ENCODE results near the gene INPPL1.
"Not testable (repeated sequence)": the region's sequence is repeated elsewhere in the genome, so short reads cannot be mapped to it uniquely, and the experiment has no call there.

Gene INPPL1

GRCh38 chr11:72247584-72247983 lies 23.0 kb downstream of the INPPL1 start:
- no peak for DNase-seq

DNA sequence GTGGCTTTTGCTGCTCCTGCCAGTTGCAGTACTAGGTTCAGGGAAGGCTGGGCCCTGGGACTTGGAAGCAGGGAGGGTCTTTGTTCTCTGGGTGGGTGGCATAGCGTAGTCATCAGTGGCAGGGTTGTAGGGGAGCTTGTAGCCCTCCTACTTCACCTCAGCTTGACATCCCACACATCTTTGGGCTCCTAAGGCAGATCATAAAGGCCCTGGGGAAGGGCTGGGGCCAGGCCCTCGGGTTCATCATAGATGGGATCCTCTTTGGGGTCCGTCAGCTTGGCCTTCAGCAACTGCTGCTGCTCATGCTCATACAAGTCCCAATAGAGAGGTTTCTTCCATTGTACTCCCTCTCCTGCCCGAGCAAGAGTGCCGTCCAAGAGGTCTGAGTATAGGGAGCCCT lies 25.4 kb downstream of the INPPL1 start:
- no peak for DNase-seq

- DNase-seq = no peak
Measured at GRCh38 chr11:72250661-72251464, 26.3 kb downstream of the INPPL1 start.

- no peak for DNase-seq
Measured at GRCh38 chr11:72251614-72252013, 27.0 kb downstream of the INPPL1 start.

- no peak for DNase-seq
Measured at GRCh38 chr11:72253392-72253791, 28.8 kb downstream of the INPPL1 start.

DNA sequence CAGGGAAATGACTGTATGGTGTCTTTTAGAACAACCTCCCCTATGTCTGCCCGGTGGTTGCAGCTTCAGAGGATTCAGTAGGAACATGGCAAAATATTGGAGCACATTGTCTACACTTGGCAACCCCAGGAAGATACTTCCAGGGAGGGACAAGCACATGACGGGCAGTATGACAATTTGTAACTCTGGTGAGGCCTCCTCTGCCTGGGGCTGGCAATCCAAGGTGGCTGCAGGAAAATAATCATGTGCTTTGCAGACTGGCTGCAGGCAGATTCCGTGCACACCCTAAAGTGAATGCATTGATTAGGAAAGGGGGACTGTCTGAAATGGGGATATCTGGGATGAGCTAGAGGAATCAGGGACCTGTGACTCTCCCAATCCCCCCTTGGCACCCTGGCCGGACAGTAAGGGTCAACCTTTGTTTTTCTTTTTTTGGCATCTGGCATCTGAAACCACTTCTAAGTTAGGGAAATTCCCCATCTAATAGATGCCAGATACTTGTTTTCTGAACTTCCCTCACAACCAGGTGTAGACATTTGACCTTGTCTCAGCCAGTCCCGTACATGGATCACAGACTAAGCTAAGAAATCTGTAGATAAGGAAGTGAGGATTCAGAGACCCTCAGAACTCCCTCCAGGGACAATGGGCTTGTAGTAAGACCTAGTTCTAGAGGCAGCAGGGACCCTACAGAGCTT lies 29.9 kb downstream of the INPPL1 start:
- DNase-seq = no peak

DNA sequence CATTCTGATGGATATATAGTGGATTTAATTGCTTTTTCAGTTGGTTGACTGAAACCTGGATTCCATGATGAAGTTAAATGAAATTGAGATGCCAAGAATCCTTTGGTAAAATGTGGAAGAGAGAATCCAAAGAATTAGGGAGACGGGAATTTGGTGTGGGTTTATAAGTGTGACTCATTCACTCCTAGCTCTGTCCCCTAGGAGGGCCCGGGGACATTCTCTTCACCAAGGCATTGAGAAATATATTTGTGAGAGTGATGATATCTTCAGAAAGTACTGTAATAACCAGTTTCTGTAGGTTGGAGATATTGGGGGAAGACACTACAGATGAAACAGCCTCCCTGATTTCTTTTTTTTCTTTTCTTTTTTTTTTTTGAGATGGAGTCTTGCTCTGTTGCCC lies 33.0 kb downstream of the INPPL1 start:
- DNase-seq = no peak

GRCh38 chr11:72259490-72259889 lies 34.9 kb downstream of the INPPL1 start:
- no peak for DNase-seq

DNA sequence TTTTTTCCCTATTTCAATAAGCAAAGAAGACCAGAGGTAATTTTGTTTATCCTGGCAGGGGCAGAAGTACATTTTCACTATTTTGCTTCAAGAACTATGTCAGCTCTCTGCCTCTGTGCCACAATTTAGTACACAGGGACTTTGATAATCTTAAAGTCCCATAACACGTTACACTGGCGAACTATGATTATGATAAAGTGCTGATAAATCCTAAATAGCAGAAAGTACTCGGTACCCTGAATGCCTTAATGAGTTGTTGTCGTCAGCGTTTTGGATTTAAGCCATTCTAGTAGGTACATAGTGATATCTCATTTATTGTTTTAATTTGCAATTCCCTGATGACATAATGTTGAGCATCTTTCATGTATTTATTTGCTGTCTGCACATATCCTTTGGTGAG lies 36.0 kb downstream of the INPPL1 start:
- no peak for DNase-seq

DNA sequence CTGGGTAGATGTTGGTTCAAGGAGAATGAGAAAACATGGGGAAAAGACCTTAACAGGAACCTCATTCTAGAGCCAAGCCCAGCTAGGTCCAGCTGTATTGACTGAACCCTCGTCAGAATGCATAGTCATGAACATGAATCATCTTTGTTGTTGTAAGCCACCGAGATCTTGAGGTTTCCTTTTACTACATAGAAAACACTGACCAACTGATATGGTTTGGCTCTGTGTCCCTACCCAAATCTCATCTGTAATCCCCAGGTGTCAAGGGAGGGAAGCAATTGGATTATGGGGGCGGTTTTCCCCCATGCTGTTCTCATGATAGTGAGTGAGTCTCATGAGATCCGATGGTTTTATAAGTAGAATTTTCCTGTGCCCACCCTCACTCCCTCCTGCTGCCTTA lies 38.8 kb downstream of the INPPL1 start:
- no peak for DNase-seq

GRCh38 chr11:72265951-72266350 lies 41.4 kb downstream of the INPPL1 start:
- no peak for DNase-seq

GRCh38 chr11:72266960-72267359 lies 42.4 kb downstream of the INPPL1 start:
- not testable (repeated sequence) for DNase-seq

DNA sequence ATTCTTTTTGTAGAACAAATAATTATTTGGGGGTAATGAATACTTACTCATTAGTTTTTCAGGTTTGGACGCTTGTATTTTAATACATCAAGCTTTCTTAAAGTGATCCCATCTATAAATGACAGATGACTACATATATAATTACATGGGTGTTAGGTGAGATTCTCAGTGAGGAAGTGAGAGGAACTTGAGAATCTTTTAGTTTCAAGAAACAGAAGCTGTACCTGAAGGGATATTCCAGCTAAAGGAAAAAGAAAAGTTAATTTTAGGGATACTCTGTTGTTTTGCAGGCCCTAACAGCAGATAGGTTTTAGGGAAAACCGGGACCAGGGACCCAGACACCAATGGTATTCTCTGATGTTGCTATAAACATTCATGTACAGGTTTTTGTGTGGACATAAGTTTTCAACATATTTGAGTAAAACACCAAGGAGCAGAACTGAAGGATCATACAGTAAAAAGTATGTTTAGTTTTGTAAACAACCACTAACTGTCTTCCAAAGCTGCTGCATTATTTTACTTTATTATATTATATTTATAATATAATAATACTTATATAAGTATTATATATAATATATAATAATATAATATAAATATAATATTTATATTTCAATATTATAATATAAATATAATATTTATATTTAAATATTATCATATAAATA lies 43.5 kb downstream of the INPPL1 start:
- no peak for DNase-seq

DNA sequence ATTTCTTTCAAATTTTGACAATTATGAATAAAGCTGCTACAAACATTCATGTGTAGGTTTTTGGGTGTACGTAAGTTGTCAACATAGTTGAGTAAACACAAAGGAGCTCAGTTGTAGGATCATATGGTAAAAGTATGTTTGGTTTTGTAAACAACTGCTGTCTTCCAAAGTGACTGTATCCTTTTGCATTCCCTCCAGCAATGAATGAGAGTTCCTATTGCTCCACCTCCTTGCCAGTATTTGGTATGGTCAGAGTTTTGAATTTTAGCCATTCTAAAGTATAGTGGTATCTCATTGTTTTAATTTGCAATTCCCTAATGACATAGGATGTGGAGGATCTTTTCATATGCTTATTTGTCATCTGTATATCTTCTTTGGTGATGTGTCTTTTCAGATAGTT lies 47.4 kb downstream of the INPPL1 start:
- DNase-seq = no peak

GRCh38 chr11:72274435-72274834 lies 49.9 kb downstream of the INPPL1 start:
- DNase-seq = no peak

- no peak for DNase-seq
Measured at GRCh38 chr11:72278905-72279304, 54.3 kb downstream of the INPPL1 start.

DNA sequence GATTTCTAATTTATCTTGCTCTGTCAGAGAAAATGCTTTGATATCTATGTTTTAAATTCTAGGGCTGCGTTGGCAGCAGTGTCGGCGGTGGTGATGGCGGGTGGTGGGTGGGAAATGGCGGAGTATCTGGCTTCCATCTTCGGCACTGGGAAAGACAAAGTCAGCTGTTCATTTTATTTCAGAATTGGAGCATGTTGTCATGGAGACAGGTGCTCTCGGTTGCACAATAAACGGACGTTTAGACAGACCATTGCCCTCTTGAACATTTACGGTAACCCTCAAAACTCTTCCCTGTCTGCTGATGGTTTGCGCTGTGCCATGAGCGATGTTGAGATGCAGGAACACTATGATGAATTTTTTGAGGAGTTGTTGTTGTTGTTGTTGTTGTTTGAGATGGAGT lies 55.5 kb downstream of the INPPL1 start:
- DNase-seq = no peak

GRCh38 chr11:72280726-72281315 lies 56.3 kb downstream of the INPPL1 start:
- no peak for DNase-seq

DNA sequence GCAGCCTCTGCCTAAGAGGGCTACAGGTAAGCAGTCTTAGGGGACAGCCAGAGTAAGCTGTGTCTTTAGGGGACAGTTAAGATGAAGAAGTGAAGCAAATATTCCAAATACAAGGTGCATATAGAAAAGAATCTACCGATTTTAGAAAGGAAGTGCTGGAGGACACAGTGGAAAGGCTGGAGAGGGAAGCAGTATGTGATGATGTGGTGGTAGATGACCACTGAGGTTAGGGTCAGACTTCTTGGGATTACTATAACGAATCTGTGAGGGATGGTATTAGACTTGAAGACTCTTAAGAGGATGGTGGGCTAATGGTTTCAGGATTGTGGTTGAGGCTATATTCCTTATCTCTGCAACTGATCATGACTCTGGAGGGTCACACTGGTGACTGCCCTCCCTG lies 59.4 kb downstream of the INPPL1 start:
- DNase-seq = no peak

DNA sequence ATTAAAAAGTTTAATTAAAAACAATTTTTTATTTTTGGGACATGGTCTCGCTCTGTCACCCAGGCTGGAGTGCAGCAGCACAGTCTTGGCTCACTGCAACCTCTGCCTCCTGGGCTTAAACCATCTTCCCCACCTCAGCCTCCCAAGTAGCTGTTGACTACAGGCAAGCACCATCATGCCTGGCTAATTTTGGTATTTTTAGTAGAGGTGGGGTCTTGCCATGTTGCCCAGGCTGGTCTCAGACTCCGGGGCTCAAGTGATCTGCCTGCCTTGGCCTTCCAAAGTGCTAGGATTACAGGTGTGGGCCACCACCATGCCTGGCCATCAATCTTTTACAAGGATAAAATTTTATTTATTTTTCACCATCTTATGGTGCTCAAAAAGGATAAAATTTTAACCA lies 62.7 kb downstream of the INPPL1 start:
- DNase-seq = no peak

Data from CD4-positive, alpha-beta T cell treated with Interleukin-10 for 1 hour (primary cell).